Measurements from ENCODE around the gene OXSM. TPM values are rescaled to one million over a fixed set of nuclear protein-coding genes. Genes with fewer than 3 reads are reported as not detected.

OXSM gene
- polyA plus RNA-seq (2013), result 3.3 and 3.6 TPM in 2 replicates

- no peak within 1 kb of the TSS for H2BK120ac ChIP-seq (ENCODE audit: insufficient read depth, low read length, poor library complexity)
- H2BK12ac ChIP-seq (ENCODE audit: low read length), result no peak within 1 kb of the TSS
- H2AFZ ChIP-seq (ENCODE audit: insufficient read depth, low read length, poor library complexity), result peak within 1 kb of the TSS; percentile 66
- H3K79me1 ChIP-seq (ENCODE audit: low read length), result peaks cover 5% of the 10 kb centered on the region
- H3K36me3 ChIP-seq (ENCODE audit: control insufficient read depth in 1 of 2, insufficient read depth in 2 of 2, low read length in 2 of 2), result no peaks in the 10 kb centered on the region
- H3K4me3 ChIP-seq (ENCODE audit: low read depth, low read length), result peak within 1 kb of the TSS; percentile 67
- peak within 1 kb of the TSS; percentile 80 for H4K8ac ChIP-seq (ENCODE audit: low read depth, low read length)
- WGBS (ENCODE audit: extremely low coverage, insufficient coverage, insufficient read length), result no CpG with 5 or more reads among the region's 56 CpGs
- no peaks in the 10 kb centered on the region for H3K79me2 ChIP-seq (ENCODE audit: control insufficient read depth, insufficient read depth, low read length, poor library complexity)
- peak; percentile 88 to 93 for DNase-seq
- no peak within 1 kb of the TSS for H3K27ac ChIP-seq (ENCODE audit: low read depth, low read length)
- no peaks in the 10 kb centered on the region for H3K27me3 ChIP-seq (ENCODE audit: insufficient read depth, low read length)
- no peak within 1 kb of the TSS for H3K4ac ChIP-seq (ENCODE audit: low read depth, low read length)
- H3K18ac ChIP-seq (ENCODE audit: low read length), result peak within 1 kb of the TSS; percentile 33
- H4K12ac ChIP-seq (ENCODE audit: low read depth, low read length), result peak within 1 kb of the TSS; percentile 56
- no peak within 1 kb of the TSS for H2AK5ac ChIP-seq (ENCODE audit: low read length)
- H3K23ac ChIP-seq (ENCODE audit: low read length), result no peak within 1 kb of the TSS
- peak within 1 kb of the TSS; percentile 57 for H4K91ac ChIP-seq (ENCODE audit: low read depth, low read length)
- H3K14ac ChIP-seq (ENCODE audit: low read length), result no peak within 1 kb of the TSS
- peak within 1 kb of the TSS; percentile 49 for H3K9ac ChIP-seq (ENCODE audit: low read length)
- no peak within 1 kb of the TSS for H2BK5ac ChIP-seq (ENCODE audit: low read depth, low read length, poor library complexity)
- no peaks in the 10 kb centered on the region for H3K4me1 ChIP-seq (ENCODE audit: control insufficient read depth in 1 of 2, insufficient read depth in 2 of 2, low read length in 2 of 2)
- no peaks in the 10 kb centered on the region for H3K9me3 ChIP-seq (ENCODE audit: insufficient read depth, low read depth, low read length)
- H3K4me2 ChIP-seq (ENCODE audit: low read length), result peak within 1 kb of the TSS; percentile 62
These were observed at the start of gene OXSM for GRCh38 chr3:25789596-25790556. Gene OXSM, plus strand, starts transcription at chr3:25790090. Its CDS starts 931 bp downstream, at chr3:25791021.

GRCh38 chr3:25744470-25744869 is 45.4 kb upstream of the OXSM start:
- H3K4me2 ChIP-seq (ENCODE audit: low read length), result no peak overlapping the region
- no peak overlapping the region for H4K12ac ChIP-seq (ENCODE audit: low read depth, low read length)
- no peak overlapping the region for H2AFZ ChIP-seq (ENCODE audit: insufficient read depth, low read length, poor library complexity)
- DNase-seq, result no peak
- H2BK120ac ChIP-seq (ENCODE audit: insufficient read depth, low read length, poor library complexity), result no peak overlapping the region
- H4K91ac ChIP-seq (ENCODE audit: low read depth, low read length), result no peak overlapping the region
- H3K4me3 ChIP-seq (ENCODE audit: low read depth, low read length), result no peak overlapping the region
- no peak overlapping the region for H3K14ac ChIP-seq (ENCODE audit: low read length)
- peaks cover under 1% of the 10 kb centered on the region in 2 experiments for H3K36me3 ChIP-seq (ENCODE audit: control insufficient read depth in 1 of 2, insufficient read depth in 2 of 2, low read length in 2 of 2)
- H2BK5ac ChIP-seq (ENCODE audit: low read depth, low read length, poor library complexity), result no peak overlapping the region
- H3K23ac ChIP-seq (ENCODE audit: low read length), result no peak overlapping the region
- H2BK12ac ChIP-seq (ENCODE audit: low read length), result no peak overlapping the region
- H3K79me2 ChIP-seq (ENCODE audit: control insufficient read depth, insufficient read depth, low read length, poor library complexity), result no peaks in the 10 kb centered on the region
- H3K9me3 ChIP-seq (ENCODE audit: insufficient read depth, low read depth, low read length), result no peaks in the 10 kb centered on the region
- H3K4me1 ChIP-seq (ENCODE audit: control insufficient read depth in 1 of 2, insufficient read depth in 2 of 2, low read length in 2 of 2), result no peaks in the 10 kb centered on the region
- no peaks in the 10 kb centered on the region for H3K79me1 ChIP-seq (ENCODE audit: low read length)
- H2AK5ac ChIP-seq (ENCODE audit: low read length), result no peak overlapping the region
- H3K27ac ChIP-seq (ENCODE audit: low read depth, low read length), result no peak overlapping the region
- H3K4ac ChIP-seq (ENCODE audit: low read depth, low read length), result no peak overlapping the region
- H3K27me3 ChIP-seq (ENCODE audit: insufficient read depth, low read length), result no peaks in the 10 kb centered on the region
- WGBS (ENCODE audit: extremely low coverage, insufficient coverage, insufficient read length), result no CpG with 5 or more reads among the region's 3 CpGs
- H3K18ac ChIP-seq (ENCODE audit: low read length), result no peak overlapping the region
- H4K8ac ChIP-seq (ENCODE audit: low read depth, low read length), result no peak overlapping the region
- H3K9ac ChIP-seq (ENCODE audit: low read length), result no peak overlapping the region

GRCh38 chr3:25747033-25747432 is 42.9 kb upstream of the OXSM start:
- H4K8ac ChIP-seq (ENCODE audit: low read depth, low read length), result no peak overlapping the region
- H3K9ac ChIP-seq (ENCODE audit: low read length), result no peak overlapping the region
- no peak overlapping the region for H2BK120ac ChIP-seq (ENCODE audit: insufficient read depth, low read length, poor library complexity)
- H3K27ac ChIP-seq (ENCODE audit: low read depth, low read length), result no peak overlapping the region
- no peak overlapping the region for H2BK12ac ChIP-seq (ENCODE audit: low read length)
- no peak overlapping the region for H3K4me3 ChIP-seq (ENCODE audit: low read depth, low read length)
- H3K23ac ChIP-seq (ENCODE audit: low read length), result no peak overlapping the region
- peak in 1 of 2 donors; percentile 44 for DNase-seq
- no peaks in the 10 kb centered on the region for H3K79me2 ChIP-seq (ENCODE audit: control insufficient read depth, insufficient read depth, low read length, poor library complexity)
- no peaks in the 10 kb centered on the region for H3K27me3 ChIP-seq (ENCODE audit: insufficient read depth, low read length)
- no peaks in the 10 kb centered on the region for H3K79me1 ChIP-seq (ENCODE audit: low read length)
- no peak overlapping the region for H2AFZ ChIP-seq (ENCODE audit: insufficient read depth, low read length, poor library complexity)
- H3K4me1 ChIP-seq (ENCODE audit: control insufficient read depth in 1 of 2, insufficient read depth in 2 of 2, low read length in 2 of 2), result no peaks in the 10 kb centered on the region
- no peak overlapping the region for H3K4me2 ChIP-seq (ENCODE audit: low read length)
- H3K36me3 ChIP-seq (ENCODE audit: control insufficient read depth in 1 of 2, insufficient read depth in 2 of 2, low read length in 2 of 2), result peaks cover 3 to 6% of the 10 kb centered on the region in 2 experiments
- no peak overlapping the region for H4K91ac ChIP-seq (ENCODE audit: low read depth, low read length)
- no peak overlapping the region for H4K12ac ChIP-seq (ENCODE audit: low read depth, low read length)
- no peak overlapping the region for H3K18ac ChIP-seq (ENCODE audit: low read length)
- H3K9me3 ChIP-seq (ENCODE audit: insufficient read depth, low read depth, low read length), result no peaks in the 10 kb centered on the region
- H2BK5ac ChIP-seq (ENCODE audit: low read depth, low read length, poor library complexity), result no peak overlapping the region
- H3K14ac ChIP-seq (ENCODE audit: low read length), result no peak overlapping the region
- no peak overlapping the region for H2AK5ac ChIP-seq (ENCODE audit: low read length)
- H3K4ac ChIP-seq (ENCODE audit: low read depth, low read length), result no peak overlapping the region

- Histone ChIP-seq H3K14ac (ENCODE audit: low read length) (no peak overlapping the region), H2BK120ac (ENCODE audit: insufficient read depth, low read length, poor library complexity) (no peak overlapping the region), H4K91ac (ENCODE audit: low read depth, low read length) (no peak overlapping the region), H2AK5ac (ENCODE audit: low read length) (no peak overlapping the region), H3K9ac (ENCODE audit: low read length) (no peak overlapping the region), H3K4me3 (ENCODE audit: low read depth, low read length) (no peak overlapping the region), H3K79me1 (ENCODE audit: low read length) (no peaks in the 10 kb centered on the region), H3K36me3 (ENCODE audit: control insufficient read depth in 1 of 2, insufficient read depth in 2 of 2, low read length in 2 of 2) (peaks cover 3 to 6% of the 10 kb centered on the region in 2 experiments), H3K4ac (ENCODE audit: low read depth, low read length) (no peak overlapping the region), H3K79me2 (ENCODE audit: control insufficient read depth, insufficient read depth, low read length, poor library complexity) (no peaks in the 10 kb centered on the region), H2BK5ac (ENCODE audit: low read depth, low read length, poor library complexity) (no peak overlapping the region), H3K27me3 (ENCODE audit: insufficient read depth, low read length) (no peaks in the 10 kb centered on the region), H3K4me2 (ENCODE audit: low read length) (no peak overlapping the region), H2AFZ (ENCODE audit: insufficient read depth, low read length, poor library complexity) (no peak overlapping the region), H3K27ac (ENCODE audit: low read depth, low read length) (no peak overlapping the region), H3K23ac (ENCODE audit: low read length) (no peak overlapping the region), H4K8ac (ENCODE audit: low read depth, low read length) (no peak overlapping the region), H4K12ac (ENCODE audit: low read depth, low read length) (no peak overlapping the region), H3K4me1 (ENCODE audit: control insufficient read depth in 1 of 2, insufficient read depth in 2 of 2, low read length in 2 of 2) (no peaks in the 10 kb centered on the region), H2BK12ac (ENCODE audit: low read length) (no peak overlapping the region), H3K9me3 (ENCODE audit: insufficient read depth, low read depth, low read length) (no peaks in the 10 kb centered on the region), H3K18ac (ENCODE audit: low read length) (no peak overlapping the region)
- DNase-seq, result no peak
- WGBS (ENCODE audit: extremely low coverage, insufficient coverage, insufficient read length), result no CpG with 5 or more reads among the region's 3 CpGs
These were observed 41.7 kb upstream of the OXSM start for GRCh38 chr3:25748189-25748588.
